PC-9 (cell line): ENCODE data around the gene MYADM.

Experiments
- EZH2 ChIP-seq: fragments of 200-600 bp; sonication (generic); IDR thresholded peaks from 2 replicates; pipeline ENCODE4 v1.8.0; 2017; ENCODE audit warnings: antibody characterized with exemption, low read depth
- TF ChIP-seq, protein P1 (sequence below): fragments of 200-600 bp; sonication (generic); conservative IDR thresholded peaks from 2 replicates; pipeline ENCODE4 v1.6.1; 2017; ENCODE audit warnings: mixed run types, antibody characterized with exemption, mild to moderate bottlenecking, moderate library complexity

DNA sequence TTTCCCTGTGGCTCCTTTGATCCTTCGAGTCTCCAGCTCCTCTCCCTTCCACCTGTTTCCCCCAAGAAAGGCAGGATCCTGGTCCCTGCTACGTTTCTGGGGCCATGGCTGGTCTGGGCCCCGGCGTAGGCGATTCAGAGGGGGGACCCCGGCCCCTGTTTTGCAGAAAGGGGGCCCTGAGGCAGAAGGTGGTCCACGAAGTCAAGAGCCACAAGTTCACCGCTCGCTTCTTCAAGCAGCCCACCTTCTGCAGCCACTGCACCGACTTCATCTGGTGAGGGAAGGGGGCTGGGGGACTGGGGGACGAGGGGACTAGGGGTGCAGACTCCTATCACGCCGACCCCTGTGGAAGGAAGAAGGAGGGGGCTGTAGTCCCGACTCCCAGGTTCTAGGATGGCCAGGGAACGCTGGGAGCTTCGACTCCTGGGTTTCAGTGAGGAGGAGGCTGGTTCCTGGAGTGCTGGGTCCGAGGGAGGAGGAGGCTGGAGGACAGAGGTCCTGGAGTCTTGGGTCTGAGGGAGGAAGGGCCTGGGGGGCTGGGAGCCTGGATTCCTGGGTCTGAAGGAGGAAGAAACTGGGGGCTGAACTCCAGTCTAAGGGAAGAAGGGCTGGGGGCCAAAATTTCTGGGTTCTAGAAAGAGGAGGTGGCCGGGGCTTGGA, 14.8 kb downstream of the MYADM start:
- TF ChIP-seq, protein P1, sequence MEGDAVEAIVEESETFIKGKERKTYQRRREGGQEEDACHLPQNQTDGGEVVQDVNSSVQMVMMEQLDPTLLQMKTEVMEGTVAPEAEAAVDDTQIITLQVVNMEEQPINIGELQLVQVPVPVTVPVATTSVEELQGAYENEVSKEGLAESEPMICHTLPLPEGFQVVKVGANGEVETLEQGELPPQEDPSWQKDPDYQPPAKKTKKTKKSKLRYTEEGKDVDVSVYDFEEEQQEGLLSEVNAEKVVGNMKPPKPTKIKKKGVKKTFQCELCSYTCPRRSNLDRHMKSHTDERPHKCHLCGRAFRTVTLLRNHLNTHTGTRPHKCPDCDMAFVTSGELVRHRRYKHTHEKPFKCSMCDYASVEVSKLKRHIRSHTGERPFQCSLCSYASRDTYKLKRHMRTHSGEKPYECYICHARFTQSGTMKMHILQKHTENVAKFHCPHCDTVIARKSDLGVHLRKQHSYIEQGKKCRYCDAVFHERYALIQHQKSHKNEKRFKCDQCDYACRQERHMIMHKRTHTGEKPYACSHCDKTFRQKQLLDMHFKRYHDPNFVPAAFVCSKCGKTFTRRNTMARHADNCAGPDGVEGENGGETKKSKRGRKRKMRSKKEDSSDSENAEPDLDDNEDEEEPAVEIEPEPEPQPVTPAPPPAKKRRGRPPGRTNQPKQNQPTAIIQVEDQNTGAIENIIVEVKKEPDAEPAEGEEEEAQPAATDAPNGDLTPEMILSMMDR, result 0 out of 2 replicates have a peak, but pooled peaks have one; percentile 15
- TF ChIP-seq EZH2, result no peak
